Naive thymus-derived CD4-positive, alpha-beta T cell (primary cell): ENCODE data around the gene ZNRD2. TPM values are rescaled to one million over a fixed set of nuclear protein-coding genes. Genes with fewer than 3 reads are reported as not detected.

Source experiments
- ATAC-seq: fragments of 150-1000 bp; cut with Tn5 transposase; 2 replicates; pipeline ENCODE4 v1.10.0; 2021; ENCODE audit warnings: mild to moderate bottlenecking, moderate library complexity
- CTCF ChIA-PET: fragments of 350-600 bp; sonication (Branson Sonifier 250); formaldehyde crosslinking; loops from one replicate; lab custom pipeline; 2021; ENCODE audit warnings: antibody characterized with exemption; lab: Charles Lee
- POLR2A ChIA-PET: fragments of 350-600 bp; sonication (Branson Sonifier 250); formaldehyde crosslinking; loops from one replicate; lab custom pipeline; 2021; ENCODE audit warnings: antibody characterized with exemption, inconsistent platforms; lab: Charles Lee
- DNase-seq, 9 donors: peaks; one replicate each; pipeline versions ENCODE4 v3.0.0 to v3.0.0-alpha.2; 2020 to 2022; ENCODE audit warnings: mixed read lengths in 1 of 9
- H3K27ac ChIP-seq: one replicate; pipeline ENCODE4 v1.7.0; 2013; ENCODE audit warnings: mild to moderate bottlenecking, low read depth, low read length, moderate library complexity
- H3K27me3 ChIP-seq, 2 donors: one replicate each; pipeline ENCODE4 v1.7.0; 2013; ENCODE audit warnings: low read length in 2 of 2, mild to moderate bottlenecking in 2 of 2, moderate library complexity in 2 of 2; ENCODE audit not compliant: control insufficient read depth in 2 of 2, insufficient read depth in 2 of 2
- H3K36me3 ChIP-seq, 3 experiments: 1 replicate in 2 of 3; 2 replicates in 1 of 3; pipeline ENCODE4 v1.7.0; 2013; ENCODE audit warnings: low read length in 3 of 3, mild to moderate bottlenecking in 3 of 3, moderate library complexity in 1 of 3; ENCODE audit not compliant: insufficient read depth in 3 of 3, control insufficient read depth in 2 of 3
- H3K4me1 ChIP-seq, 2 donors: one replicate each; pipeline ENCODE4 v1.7.0; 2013; ENCODE audit warnings: low read length in 2 of 2, mild to moderate bottlenecking in 2 of 2, moderate library complexity in 1 of 2; ENCODE audit not compliant: control insufficient read depth in 2 of 2, insufficient read depth in 2 of 2
- H3K4me3 ChIP-seq: 2 replicates; pipeline ENCODE4 v1.7.0; 2013; ENCODE audit warnings: mild to moderate bottlenecking, low read length
- H3K9me3 ChIP-seq, 3 experiments: 1 replicate in 2 of 3; 2 replicates in 1 of 3; pipeline ENCODE4 v1.7.0; 2013; ENCODE audit warnings: low read length in 3 of 3; ENCODE audit not compliant: control insufficient read depth in 2 of 3
- H3K27ac Mint-ChIP-seq, 9 donors: one replicate each; pipeline ENCODE4 v1.8.0; 2020 to 2022; ENCODE audit warnings: mixed read lengths in 9 of 9, mild to moderate bottlenecking in 8 of 9, moderate library complexity in 5 of 9, inconsistent platforms in 2 of 9
- H3K27me3 Mint-ChIP-seq, 5 donors: one replicate each; pipeline ENCODE4 v1.8.0; 2021 to 2022; ENCODE audit warnings: mixed read lengths in 5 of 5, mild to moderate bottlenecking in 1 of 5
- H3K36me3 Mint-ChIP-seq, 5 donors: one replicate each; pipeline ENCODE4 v1.8.0; 2020 to 2022; ENCODE audit warnings: mixed read lengths in 5 of 5, mild to moderate bottlenecking in 3 of 5, inconsistent platforms in 1 of 5
- H3K4me1 Mint-ChIP-seq, 7 donors: one replicate each; pipeline ENCODE4 v1.8.0; 2020 to 2022; ENCODE audit warnings: mixed read lengths in 7 of 7, mild to moderate bottlenecking in 3 of 7, inconsistent platforms in 1 of 7
- H3K4me3 Mint-ChIP-seq, 10 donors: one replicate each; pipeline ENCODE4 v1.8.0; 2020 to 2022; ENCODE audit warnings: mild to moderate bottlenecking in 10 of 10, mixed read lengths in 10 of 10, moderate library complexity in 6 of 10, inconsistent platforms in 2 of 10
- H3K9me3 Mint-ChIP-seq, 11 donors: one replicate each; pipeline ENCODE4 v1.8.0; 2020 to 2022; ENCODE audit warnings: mixed read lengths in 11 of 11, mild to moderate bottlenecking in 4 of 11, inconsistent platforms in 1 of 11, moderate library complexity in 1 of 11
- intact Hi-C, 2 donors: fragments of 100-400 bp; cut with micrococcal nuclease; formaldehyde crosslinking; loops; one replicate each; pipeline ENCODE4 v1.15.1; 2023
- polyA plus RNA-seq, 2 donors: library from polyadenylated mRNA; unstranded; fragments of 300-500 nt; fragmentation: Illumina TruSeq; gene quantifications; one replicate each; pipeline ENCODE4 v1.2.3, GENCODE V29; 2021
- total RNA-seq, 6 experiments: library from RNA in 5 of 6; stranded (reverse) in 5 of 6; gene quantifications; 1 replicate in 5 of 6; 2 replicates in 1 of 6; pipeline ENCODE4 v1.2.3 and lab custom pipeline; 2021 to 2026

Gene ZNRD2
- total and polyA plus RNA-seq, 7 experiments from 2014 or later: 29.1 to 86.0 (median 40.2) TPM

- Mint-ChIP-seq H3K36me3 (peaks cover 0 to 9% (median 0%) of the 10 kb centered on the region in 5 donors), H3K4me1 (peaks cover 16 to 43% (median 21%) of the 10 kb centered on the region in 7 donors), H3K27ac (peak overlapping the region; percentile 38 to 86 (median 76)), H3K27me3 (no peaks in the 10 kb centered on the region), H3K9me3 (peaks cover 0 to 2% (median 0%) of the 10 kb centered on the region in 11 donors), H3K4me3 (peak overlapping the region in 1 of 10 donors; percentile 76)
- POLR2A ChIA-PET: interaction anchor here (0.6 to 7.2 kb wide), 16 partner anchors 12 to 232 kb away, joined by 3 to 66 read pairs (median 4); partner anchors contain the start of genes EHBP1L1, FAM89B, MALAT1 and PCNX3
- CTCF ChIA-PET: interaction anchor here (0.8 to 12.7 kb wide), 13 partner anchors 12 to 221 kb away, joined by 3 to 126 read pairs (median 6); partner anchors contain the start of genes EHBP1L1 and FAM89B
- Histone ChIP-seq H3K27me3 (no peaks in the 10 kb centered on the region), H3K4me3 (no peak overlapping the region), H3K9me3 (no peaks in the 10 kb centered on the region), H3K4me1 (peaks cover 11 to 16% of the 10 kb centered on the region in 2 donors), H3K36me3 (peaks cover 0 to 62% (median 0%) of the 10 kb centered on the region in 3 experiments), H3K27ac (peak overlapping the region; percentile 43)
- peak; percentile 35 to 83 (median 75) for DNase-seq
- intact Hi-C loops: loop anchor here (1.0 to 2.0 kb wide), 7 partner anchors 14 to 222 kb away; partner anchors contain the start of genes MAP3K11 (in 2 of the 2), PCNX3 (in 1 of the 2) and SLC25A45 (in 1 of the 2)
- peak; percentile 91 for ATAC-seq
Observed at GRCh38 chr11:65588199-65589054, 18.1 kb downstream of the ZNRD2 start.

GRCh38 chr11:65589444-65590239, 19.4 kb downstream of the ZNRD2 start:
- no peaks in the 10 kb centered on the region for H3K9me3 ChIP-seq
- DNase-seq (no peak), ATAC-seq (no peak)
- no peak overlapping the region for H3K27ac ChIP-seq
- Mint-ChIP-seq H3K27me3 (no peaks in the 10 kb centered on the region), H3K4me3 (no peak overlapping the region), H3K36me3 (peaks cover 0 to 6% (median 0%) of the 10 kb centered on the region in 5 donors), H3K4me1 (peaks cover 16 to 39% (median 27%) of the 10 kb centered on the region in 7 donors), H3K27ac (peak overlapping the region in 3 of 9 donors; percentile 5 to 86 (median 78)), H3K9me3 (peaks cover 0 to 2% (median 0%) of the 10 kb centered on the region in 11 donors)
- peaks cover 15 to 16% of the 10 kb centered on the region in 2 donors for H3K4me1 ChIP-seq
- H3K36me3 ChIP-seq: peaks cover 0 to 54% (median 0%) of the 10 kb centered on the region in 3 experiments
- ChIA-PET CTCF (interaction anchor here (0.6 to 12.7 kb wide), 5 partner anchors 13 to 81 kb away, joined by 3 to 126 read pairs (median 33); partner anchors contain the start of genes EHBP1L1 and FAM89B), POLR2A (interaction anchor here (0.5 to 7.2 kb wide), 9 partner anchors 13 to 647 kb away, joined by 3 to 66 read pairs (median 6); partner anchors contain the start of genes EHBP1L1 and FAM89B)
- intact Hi-C loops: loop anchor here in 1 of 2 donors (2.0 kb wide), 1 partner anchor 25 kb away; the partner anchor contains the start of genes MAP3K11 and PCNX3
- H3K27me3 ChIP-seq: no peaks in the 10 kb centered on the region
- no peak overlapping the region for H3K4me3 ChIP-seq

GRCh38 chr11:65590240-65590738, 20.0 kb downstream of the ZNRD2 start:
- no peaks in the 10 kb centered on the region for H3K9me3 ChIP-seq
- H3K27me3 Mint-ChIP-seq: no peaks in the 10 kb centered on the region
- H3K4me1 Mint-ChIP-seq: peaks cover 21 to 44% (median 33%) of the 10 kb centered on the region in 7 donors
- H3K27ac Mint-ChIP-seq: peak overlapping the region in 5 of 9 donors; percentile 19 to 82 (median 67)
- no peak overlapping the region for H3K27ac ChIP-seq
- DNase-seq (no peak), ATAC-seq (no peak)
- intact Hi-C loops: no loop called here
- H3K36me3 ChIP-seq: peaks cover 0 to 52% (median 0%) of the 10 kb centered on the region in 3 experiments
- H3K4me1 ChIP-seq: peaks cover 20 to 21% of the 10 kb centered on the region in 2 donors
- ChIA-PET CTCF (interaction anchor here (4.4 to 12.7 kb wide), 3 partner anchors 14 to 52 kb away, joined by 33 to 126 read pairs (median 36); partner anchors contain the start of genes EHBP1L1 and FAM89B), POLR2A (interaction anchor here (0.8 to 7.2 kb wide), 7 partner anchors 14 to 65 kb away, joined by 3 to 66 read pairs (median 7); partner anchors contain the start of genes EHBP1L1 and FAM89B)
- no peak overlapping the region for H3K4me3 ChIP-seq
- H3K9me3 Mint-ChIP-seq: peaks cover 0 to 2% (median 0%) of the 10 kb centered on the region in 11 donors
- H3K4me3 Mint-ChIP-seq: no peak overlapping the region
- no peaks in the 10 kb centered on the region for H3K27me3 ChIP-seq
- peaks cover 0 to 7% (median 0%) of the 10 kb centered on the region in 5 donors for H3K36me3 Mint-ChIP-seq

GRCh38 chr11:65591939-65592857, 21.9 kb downstream of the ZNRD2 start:
- no peaks in the 10 kb centered on the region for H3K27me3 ChIP-seq
- no peaks in the 10 kb centered on the region for H3K9me3 ChIP-seq
- H3K9me3 Mint-ChIP-seq: no peaks in the 10 kb centered on the region
- H3K4me3 Mint-ChIP-seq: no peak overlapping the region
- no peak overlapping the region for H3K27ac Mint-ChIP-seq
- peaks cover 22 to 24% of the 10 kb centered on the region in 2 donors for H3K4me1 ChIP-seq
- H3K4me3 ChIP-seq: no peak overlapping the region
- DNase-seq: no peak
- intact Hi-C loops: no loop called here
- H3K27me3 Mint-ChIP-seq: no peaks in the 10 kb centered on the region
- H3K36me3 ChIP-seq: peaks cover 0 to 41% (median 0%) of the 10 kb centered on the region in 3 experiments
- peaks cover 0 to 7% (median 0%) of the 10 kb centered on the region in 5 donors for H3K36me3 Mint-ChIP-seq
- ChIA-PET POLR2A (interaction anchor here (1.5 to 7.2 kb wide), 5 partner anchors 16 to 67 kb away, joined by 4 to 66 read pairs (median 22); partner anchors contain the start of genes EHBP1L1 and SCYL1), CTCF (interaction anchor here (1.7 to 12.7 kb wide), 5 partner anchors 19 to 224 kb away, joined by 3 to 126 read pairs (median 8); partner anchors contain the start of genes FAM89B, MAP3K11 and PCNX3)
- no peak for ATAC-seq
- no peak overlapping the region for H3K27ac ChIP-seq
- peaks cover 18 to 40% (median 36%) of the 10 kb centered on the region in 7 donors for H3K4me1 Mint-ChIP-seq
